ENCODE measurements around the gene GABBR2. TPM values are rescaled to one million over a fixed set of nuclear protein-coding genes. Genes with fewer than 3 reads are reported as not detected.
A peak's percentile ranks its signal among the peaks of the same experiment; 100 is the strongest.

Gene GABBR2
- total RNA-seq, 6 experiments from 2014 or later: not detected

GRCh38 chr9:98727428-98727827, 18.7 kb upstream of the GABBR2 start:
- no peaks in the 10 kb centered on the region for H3K9me3 ChIP-seq
- intact Hi-C loops (cut with DNase I): no loop called here
- H3K27ac ChIP-seq: no peak overlapping the region
- no peaks in the 10 kb centered on the region for H3K4me1 ChIP-seq
- no peak for ATAC-seq
- H3K27me3 ChIP-seq: no peaks in the 10 kb centered on the region
- no peak overlapping the region for H3K4me3 ChIP-seq
- WGBS (ENCODE audit: insufficient coverage, low coverage, low lambda C conversion rate, missing lambda C conversion rate): 0% methylated on average over 1 of the region's 7 CpGs
- TF ChIP-seq POLR2A (IDR thresholded peaks at IDR 0.05): no peak
- TF ChIP-seq CTCF (IDR thresholded peaks at IDR 0.05): no peak
- H3K36me3 ChIP-seq: no peaks in the 10 kb centered on the region
- no peak for DNase-seq

- H3K4me1 ChIP-seq: no peaks in the 10 kb centered on the region
- DNase-seq: no peak
- TF ChIP-seq POLR2A (IDR thresholded peaks at IDR 0.05) (no peak), CTCF (IDR thresholded peaks at IDR 0.05) (no peak)
- peak in 2 of 4 donors; percentile 14 to 52 for ATAC-seq
- H3K36me3 ChIP-seq: no peaks in the 10 kb centered on the region
- H3K27me3 ChIP-seq: no peaks in the 10 kb centered on the region
- WGBS (ENCODE audit: insufficient coverage, low coverage, low lambda C conversion rate, missing lambda C conversion rate): 86% methylated on average over 2 of the region's 5 CpGs
- intact Hi-C loops (cut with DNase I): no loop called here
- no peak overlapping the region for H3K27ac ChIP-seq
- H3K4me3 ChIP-seq: no peak overlapping the region
- no peaks in the 10 kb centered on the region for H3K9me3 ChIP-seq
These were observed 18.0 kb upstream of the GABBR2 start for GRCh38 chr9:98726735-98727134.

- Histone ChIP-seq H3K27ac (no peak overlapping the region), H3K9me3 (no peaks in the 10 kb centered on the region), H3K36me3 (no peaks in the 10 kb centered on the region), H3K4me3 (no peak overlapping the region), H3K27me3 (no peaks in the 10 kb centered on the region), H3K4me1 (no peaks in the 10 kb centered on the region)
- no peak for ATAC-seq
- intact Hi-C loops (cut with DNase I): no loop called here
- WGBS (ENCODE audit: insufficient coverage, low coverage, low lambda C conversion rate, missing lambda C conversion rate): 53% methylated on average over 4 of the region's 5 CpGs
- no peak for DNase-seq
- TF ChIP-seq CTCF (IDR thresholded peaks at IDR 0.05): no peak
- TF ChIP-seq POLR2A (IDR thresholded peaks at IDR 0.05): no peak
These were observed 16.2 kb upstream of the GABBR2 start for GRCh38 chr9:98724810-98725530.

- ATAC-seq (no peak), DNase-seq (no peak)
- Histone ChIP-seq H3K27ac (no peak overlapping the region), H3K4me3 (no peak overlapping the region), H3K9me3 (no peaks in the 10 kb centered on the region), H3K36me3 (no peaks in the 10 kb centered on the region), H3K4me1 (no peaks in the 10 kb centered on the region), H3K27me3 (no peaks in the 10 kb centered on the region)
- intact Hi-C loops (cut with DNase I): no loop called here
- 91% methylated on average over 2 of the region's 2 CpGs for WGBS (ENCODE audit: insufficient coverage, low coverage, low lambda C conversion rate, missing lambda C conversion rate)
- TF ChIP-seq POLR2A (IDR thresholded peaks at IDR 0.05) (no peak), CTCF (IDR thresholded peaks at IDR 0.05) (no peak)
These were observed 12.9 kb upstream of the GABBR2 start for GRCh38 chr9:98721643-98722042.

All from right lobe of liver (tissue), 6 donors.